Measurements from ENCODE around the gene HIC1.

The HIC1 gene

GRCh38 chr17:2047590-2047989, 7.3 kb upstream of the HIC1 start:
- DNase-seq (ENCODE audit: low spot score) = no peak

DNA sequence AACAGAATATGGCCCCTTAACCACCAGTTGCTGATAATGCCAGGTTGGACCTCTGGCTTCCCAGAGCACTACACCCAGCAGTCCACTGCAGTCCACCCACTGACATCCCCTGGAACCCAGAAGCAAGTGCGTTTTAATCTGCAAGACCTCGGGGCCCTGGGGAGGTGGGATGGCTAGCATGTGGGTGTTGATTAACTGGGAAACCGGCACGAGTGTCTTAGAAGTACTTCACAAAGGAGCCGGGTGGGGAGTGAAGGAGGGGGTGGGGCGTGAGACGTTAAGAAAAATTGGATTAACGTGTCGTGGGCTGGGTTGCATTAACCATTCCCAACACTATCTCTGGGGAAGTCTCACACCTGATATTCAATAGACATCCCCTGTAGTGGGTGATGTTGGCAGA, 6.1 kb upstream of the HIC1 start:
- DNase-seq (ENCODE audit: low spot score) = no peak

GRCh38 chr17:2049333-2050299, 5.3 kb upstream of the HIC1 start:
- peak; percentile 93 for DNase-seq (ENCODE audit: low spot score)

DNA sequence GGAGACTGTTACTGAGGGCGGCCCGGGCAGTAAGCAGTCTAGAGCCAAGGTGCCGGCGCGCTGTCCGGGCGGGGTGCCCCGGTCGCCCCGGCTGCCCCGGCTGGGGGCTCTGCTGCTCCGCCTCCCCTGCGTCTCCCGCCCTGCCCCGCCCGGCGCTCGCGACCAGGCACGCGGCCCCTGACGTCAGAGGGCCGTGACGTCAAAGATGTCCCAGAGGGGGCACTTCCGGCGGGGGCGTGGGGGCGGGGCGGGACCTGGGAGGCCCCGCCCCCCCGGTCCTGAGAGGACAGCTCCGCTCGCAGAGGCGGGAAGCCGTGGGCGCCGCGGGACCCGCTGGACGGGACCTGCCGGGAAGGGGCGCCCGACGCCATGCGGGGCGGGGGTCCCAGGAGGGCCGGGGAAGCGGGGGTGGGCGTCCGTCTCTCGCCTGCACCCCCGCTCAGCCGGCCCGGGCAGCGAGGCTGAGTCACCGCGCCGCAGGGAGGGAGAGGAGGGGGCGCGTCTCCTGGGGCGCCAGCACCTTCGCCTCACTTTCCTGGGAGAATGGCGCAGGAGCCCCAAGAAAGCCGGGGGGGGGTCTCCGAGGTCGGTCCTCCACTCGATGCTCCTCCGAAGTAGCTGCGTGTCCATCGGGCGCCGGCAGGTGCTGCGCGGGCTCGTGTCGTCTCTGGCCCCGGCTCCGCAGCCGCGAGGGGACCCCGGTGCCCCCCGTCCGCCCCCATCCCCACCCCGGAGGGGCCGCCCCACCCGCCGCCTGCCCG, 4.4 kb upstream of the HIC1 start:
- DNase-seq (ENCODE audit: low spot score) = peak; percentile 68

- DNase-seq (ENCODE audit: low spot score) = no peak
Measured at GRCh38 chr17:2051061-2051932, 3.6 kb upstream of the HIC1 start.

- DNase-seq (ENCODE audit: low spot score) = no peak
Measured at GRCh38 chr17:2051933-2052559, 2.9 kb upstream of the HIC1 start.

DNA sequence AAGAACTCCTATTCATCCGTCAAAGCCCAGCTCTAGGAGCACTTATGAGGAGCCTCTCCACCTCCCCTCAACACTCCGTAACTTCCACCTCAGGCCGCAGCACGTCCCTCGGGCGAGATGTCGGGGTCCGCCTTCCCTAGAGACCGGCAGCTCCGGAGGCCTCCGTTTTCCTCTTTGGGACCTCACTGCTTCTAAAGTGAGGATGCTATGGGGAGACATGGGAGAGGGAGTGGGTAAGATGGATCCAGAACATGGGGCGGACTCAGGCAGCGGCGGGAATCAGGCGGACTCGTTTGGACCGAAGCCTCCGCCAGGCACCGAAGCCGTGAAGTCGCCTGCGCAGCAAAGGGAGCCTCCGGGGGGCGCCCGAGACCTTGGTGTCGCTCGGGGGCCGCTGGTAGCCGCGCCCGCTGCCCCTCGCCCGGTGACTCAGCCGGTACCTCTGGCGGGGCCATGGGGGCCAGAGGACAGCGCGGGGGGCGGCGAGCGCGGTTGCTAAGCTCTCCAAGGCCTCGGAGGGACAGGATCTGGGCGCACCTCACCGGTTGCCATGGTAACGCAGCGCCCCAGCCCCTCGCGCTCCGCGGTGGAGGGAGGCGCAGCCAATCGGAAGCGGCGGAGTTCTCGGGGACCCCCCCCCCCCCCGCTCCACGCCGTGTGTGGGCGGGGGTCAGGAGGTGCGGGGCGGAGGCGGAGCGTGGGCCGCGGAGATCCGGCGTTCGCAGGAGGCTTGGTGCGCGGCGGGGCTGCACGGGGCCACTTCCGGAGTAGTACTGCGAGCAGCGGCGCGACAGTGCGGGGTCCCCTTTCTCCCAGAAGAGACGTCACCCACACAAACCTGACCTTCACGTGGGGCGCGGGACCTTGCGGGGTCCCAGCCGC, 1.3 kb upstream of the HIC1 start:
- DNase-seq (ENCODE audit: low spot score) = peak; percentile 75

DNA sequence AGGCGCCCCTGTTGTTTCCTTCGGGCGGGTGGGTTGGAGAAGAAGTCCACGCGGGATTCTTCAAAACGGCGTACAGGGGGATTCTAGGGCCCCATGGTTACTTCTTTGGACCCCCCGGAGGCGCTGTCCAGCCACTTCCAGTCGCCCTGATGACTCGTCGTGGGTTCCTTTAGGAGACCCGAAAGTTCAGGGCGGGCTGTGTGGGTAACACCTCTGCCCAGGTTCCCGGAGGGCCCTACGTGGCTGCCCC, 716 bp upstream of the HIC1 start:
- no peak for DNase-seq (ENCODE audit: low spot score)

- no peak for DNase-seq (ENCODE audit: low spot score)
Measured at GRCh38 chr17:2055292-2056205, 646 bp downstream of the HIC1 start.

GRCh38 chr17:2056206-2057174, 1.6 kb downstream of the HIC1 start:
- peak; percentile 57 for DNase-seq (ENCODE audit: low spot score)

GRCh38 chr17:2057175-2057759, 2.4 kb downstream of the HIC1 start:
- no peak for DNase-seq (ENCODE audit: low spot score)

GRCh38 chr17:2057760-2058585, 3.1 kb downstream of the HIC1 start:
- no peak for DNase-seq (ENCODE audit: low spot score)

DNA sequence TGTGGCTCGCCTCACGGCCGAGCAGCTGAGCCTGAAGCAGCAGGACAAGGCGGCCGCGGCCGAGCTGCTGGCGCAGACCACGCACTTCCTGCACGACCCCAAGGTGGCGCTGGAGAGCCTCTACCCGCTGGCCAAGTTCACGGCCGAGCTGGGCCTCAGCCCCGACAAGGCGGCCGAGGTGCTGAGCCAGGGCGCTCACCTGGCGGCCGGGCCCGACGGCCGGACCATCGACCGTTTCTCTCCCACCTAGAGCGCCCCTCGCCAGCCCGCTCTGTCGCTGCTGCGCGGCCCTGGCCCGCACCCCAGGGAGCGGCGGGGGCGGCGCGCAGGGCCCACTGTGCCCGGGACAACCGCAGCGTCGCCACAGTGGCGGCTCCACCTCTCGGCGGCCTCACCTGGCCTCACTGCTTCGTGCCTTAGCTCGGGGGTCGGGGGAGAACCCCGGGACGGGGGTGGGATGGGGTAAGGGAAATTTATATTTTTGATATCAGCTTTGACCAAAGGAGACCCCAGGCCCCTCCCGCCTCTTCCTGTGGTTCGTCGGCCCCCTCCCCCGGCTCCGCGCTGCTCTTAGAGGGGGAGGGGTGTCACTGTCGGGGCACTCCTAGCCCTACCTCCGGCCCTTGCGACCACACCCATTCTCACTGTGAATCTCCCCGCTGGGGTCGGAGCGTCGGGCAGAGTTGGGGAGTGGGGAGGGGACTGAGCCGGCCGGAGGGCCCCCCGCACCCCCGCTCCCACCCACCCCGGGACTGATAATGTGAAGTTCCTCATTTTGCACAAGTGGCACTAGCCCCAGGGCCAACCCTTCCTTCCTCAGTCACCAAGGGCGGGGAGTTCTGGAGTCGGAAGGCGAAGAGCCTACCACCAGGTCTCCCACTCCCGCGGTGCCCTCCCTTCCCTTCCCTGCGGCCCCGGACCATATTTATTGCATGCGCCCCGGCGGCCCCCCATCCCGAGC, 4.0 kb downstream of the HIC1 start:
- peak; percentile 60 for DNase-seq (ENCODE audit: low spot score)

DNA sequence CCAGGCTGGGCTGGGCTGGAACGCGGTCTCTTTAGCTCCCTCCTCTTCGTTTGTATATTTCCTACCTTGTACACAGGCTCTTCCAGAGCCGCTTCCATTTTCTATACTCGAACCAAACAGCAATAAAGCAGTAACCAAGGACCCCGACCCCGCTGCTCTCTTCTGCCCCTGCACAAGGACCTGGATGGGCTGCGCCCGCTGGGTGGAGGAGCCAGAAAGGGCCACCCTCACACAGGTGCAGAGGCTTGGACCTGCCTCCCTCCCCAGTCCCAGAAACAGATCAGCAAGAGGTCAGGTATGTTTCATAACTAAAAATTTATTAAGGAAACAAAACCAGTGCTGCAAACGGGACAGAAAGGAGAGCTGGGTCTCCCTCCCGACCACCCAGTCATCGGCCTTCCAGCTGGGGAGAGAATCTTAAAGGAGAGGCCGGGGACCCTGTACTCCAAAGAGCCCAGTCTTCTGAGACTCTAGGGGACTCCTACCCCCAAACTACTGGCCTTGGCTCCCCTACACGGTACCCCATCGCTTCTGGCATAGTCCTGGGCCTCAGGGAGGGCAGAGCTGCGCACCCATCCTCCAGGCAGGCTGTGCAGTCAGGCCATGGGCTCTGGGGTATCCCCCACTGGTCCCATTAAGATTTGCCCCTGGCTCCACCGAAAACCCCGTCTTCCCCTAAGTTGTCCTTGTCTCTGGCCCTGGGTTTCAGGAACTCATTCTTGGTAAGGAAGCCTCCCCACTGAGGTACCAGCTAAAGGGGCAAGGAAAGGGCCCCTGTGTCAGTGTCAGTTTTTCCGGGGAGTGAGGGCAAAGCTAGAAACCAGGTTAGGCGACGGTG, 4.9 kb downstream of the HIC1 start:
- DNase-seq (ENCODE audit: low spot score) = no peak

DNA sequence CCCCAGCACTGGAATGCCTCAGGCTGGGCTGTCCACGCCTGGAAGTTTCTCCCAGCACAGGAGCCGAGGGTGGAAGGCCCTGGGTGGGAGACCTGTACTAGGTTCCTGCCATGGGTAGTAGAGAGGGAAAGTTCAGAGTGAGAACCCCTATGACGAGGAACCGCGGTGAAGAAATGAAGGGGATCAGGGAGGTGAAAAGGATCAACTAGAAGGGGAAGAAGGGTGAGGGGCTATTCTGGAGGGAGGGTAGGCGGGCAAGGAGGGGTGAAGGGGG, 5.4 kb downstream of the HIC1 start:
- DNase-seq (ENCODE audit: low spot score) = no peak
